Measurements from ENCODE around the gene PRRC2C. TPM values are rescaled to one million over a fixed set of nuclear protein-coding genes. Genes with fewer than 3 reads are reported as not detected.
A peak's percentile ranks its signal among the peaks of the same experiment; 100 is the strongest.

PRRC2C gene
- total RNA-seq, 1 experiment from 2014 or later: 267 TPM

DNA sequence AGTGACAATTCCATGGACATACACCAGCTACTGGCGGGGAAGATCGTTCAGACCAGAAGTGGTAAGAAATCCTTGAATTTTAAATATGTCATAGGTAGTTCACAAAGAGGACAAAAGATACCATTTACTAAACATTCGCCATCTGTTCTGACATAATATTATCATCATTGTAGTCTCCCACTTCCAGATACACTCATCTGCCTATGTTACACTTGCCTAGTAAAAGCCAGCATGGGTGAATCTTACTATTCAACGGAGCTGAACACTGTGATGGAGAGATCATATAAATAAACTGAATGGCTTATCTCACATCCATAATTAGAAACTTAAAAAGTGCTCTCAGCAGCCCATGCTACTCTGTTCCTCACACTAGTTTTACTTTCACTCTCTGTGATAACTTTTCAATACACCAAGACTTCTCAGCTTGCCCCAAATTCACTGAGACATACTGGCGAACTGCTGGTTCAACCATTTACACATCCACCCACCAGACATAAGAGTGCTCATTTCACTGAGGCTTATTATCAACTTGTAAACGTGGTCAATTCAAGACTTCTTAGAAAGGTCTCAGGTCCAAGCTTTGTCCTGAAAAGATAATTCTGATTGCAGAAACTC, 463 bp upstream of the PRRC2C start:
- peak overlapping the region; percentile 17 for H3K27ac ChIP-seq (ENCODE audit: insufficient read length, low read depth, low read length)

More for the DNA sequence above, 463 bp upstream of the PRRC2C start:
- H3K14ac ChIP-seq (ENCODE audit: insufficient read depth, low read length): peak overlapping the region; percentile 59; the same call in 1 of the 2 replicates
- TF ChIP-seq, protein P1, sequence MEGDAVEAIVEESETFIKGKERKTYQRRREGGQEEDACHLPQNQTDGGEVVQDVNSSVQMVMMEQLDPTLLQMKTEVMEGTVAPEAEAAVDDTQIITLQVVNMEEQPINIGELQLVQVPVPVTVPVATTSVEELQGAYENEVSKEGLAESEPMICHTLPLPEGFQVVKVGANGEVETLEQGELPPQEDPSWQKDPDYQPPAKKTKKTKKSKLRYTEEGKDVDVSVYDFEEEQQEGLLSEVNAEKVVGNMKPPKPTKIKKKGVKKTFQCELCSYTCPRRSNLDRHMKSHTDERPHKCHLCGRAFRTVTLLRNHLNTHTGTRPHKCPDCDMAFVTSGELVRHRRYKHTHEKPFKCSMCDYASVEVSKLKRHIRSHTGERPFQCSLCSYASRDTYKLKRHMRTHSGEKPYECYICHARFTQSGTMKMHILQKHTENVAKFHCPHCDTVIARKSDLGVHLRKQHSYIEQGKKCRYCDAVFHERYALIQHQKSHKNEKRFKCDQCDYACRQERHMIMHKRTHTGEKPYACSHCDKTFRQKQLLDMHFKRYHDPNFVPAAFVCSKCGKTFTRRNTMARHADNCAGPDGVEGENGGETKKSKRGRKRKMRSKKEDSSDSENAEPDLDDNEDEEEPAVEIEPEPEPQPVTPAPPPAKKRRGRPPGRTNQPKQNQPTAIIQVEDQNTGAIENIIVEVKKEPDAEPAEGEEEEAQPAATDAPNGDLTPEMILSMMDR (conservative IDR thresholded peaks at IDR 0.05): no peak
- no peak overlapping the region for H3K56ac ChIP-seq (ENCODE audit: insufficient read length, low read depth, low read length)
- no peaks in the 10 kb centered on the region for H3K4me1 ChIP-seq (ENCODE audit: insufficient read depth, low read length)
- no peak overlapping the region for H2BK15ac ChIP-seq (ENCODE audit: low read depth, low read length)
- no peak overlapping the region for H4K91ac ChIP-seq (ENCODE audit: insufficient read length, low read depth, low read length)
- DNase-seq: no peak
- no peaks in the 10 kb centered on the region for H3K27me3 Mint-ChIP-seq (ENCODE audit: low read depth)
- H2BK20ac ChIP-seq (ENCODE audit: low read depth, low read length, poor library complexity, severe bottlenecking): no peak overlapping the region
- H3T11ph ChIP-seq (ENCODE audit: low read length): no peak overlapping the region
- no peak overlapping the region for H4K8ac ChIP-seq (replicated peaks; ENCODE audit: insufficient read length, low read depth, low read length)
- no peaks in the 10 kb centered on the region for H3K9me3 ChIP-seq (ENCODE audit: control insufficient read depth, low read depth, low read length)
- no peak overlapping the region for H2BK12ac ChIP-seq (ENCODE audit: insufficient read length, low read depth, low read length)
- H3K4me2 ChIP-seq (ENCODE audit: insufficient read depth, insufficient read length, low read length): peak overlapping the region; percentile 84
- peak overlapping the region; percentile 92 to 98 for H3K4me3 Mint-ChIP-seq
- H3K23me2 ChIP-seq (ENCODE audit: insufficient read length, low read depth, low read length, poor library complexity, severe bottlenecking): peaks cover 6% of the 10 kb centered on the region
- peak overlapping the region; percentile 99 for H2AFZ ChIP-seq (ENCODE audit: low read length)
- H3K27me3 ChIP-seq (ENCODE audit: insufficient read depth, low read length): no peaks in the 10 kb centered on the region; the same call in 1 of the 2 replicates
- no peak overlapping the region for H2BK120ac ChIP-seq (ENCODE audit: low read depth, low read length, poor library complexity, severe bottlenecking)
- peak overlapping the region; percentile 97 to 99 (median 98) for H3K27ac Mint-ChIP-seq
- peak overlapping the region; percentile 76 for H3K18ac ChIP-seq (ENCODE audit: insufficient read length, low read depth, low read length)
- peak overlapping the region; percentile 84 for H3K9ac ChIP-seq (ENCODE audit: extremely low read depth, insufficient read length, low read length)
- H4K5ac ChIP-seq (ENCODE audit: insufficient read length, low read depth, low read length): no peak overlapping the region
- H2AK5ac ChIP-seq (ENCODE audit: insufficient read length, low read length): no peak overlapping the region
- H3K79me1 ChIP-seq (ENCODE audit: insufficient read depth, low read depth, low read length, poor library complexity, severe bottlenecking): no peaks in the 10 kb centered on the region
- no peaks in the 10 kb centered on the region for H4K20me1 ChIP-seq (ENCODE audit: control insufficient read depth, insufficient read depth, insufficient read length)
- H3K36me3 Mint-ChIP-seq (ENCODE audit: insufficient read depth in 1 of 3, low read depth in 3 of 3): peaks cover 2 to 8% (median 5%) of the 10 kb centered on the region in 3 experiments; a peak in 4 of 7 replicates
- no peak overlapping the region for H2BK5ac ChIP-seq (ENCODE audit: insufficient read length, low read length)
- WGBS (ENCODE audit: extremely low coverage, insufficient read length, low lambda C conversion rate): no CpG with 5 or more reads among the region's 6 CpGs
- H3K23ac ChIP-seq (ENCODE audit: insufficient read length, low read depth, low read length): no peak overlapping the region
- peaks cover 32 to 33% of the 10 kb centered on the region in 2 experiments for H3K4me1 Mint-ChIP-seq
- no peak overlapping the region for H3K4ac ChIP-seq (ENCODE audit: low read depth, low read length)
- H3K79me2 ChIP-seq (ENCODE audit: insufficient read depth, low read length): peaks cover 38% of the 10 kb centered on the region
- no peaks in the 10 kb centered on the region for H3K9me3 Mint-ChIP-seq
